H9 (cell line): ENCODE data around the gene ABHD12. TPM values are rescaled to one million over a fixed set of nuclear protein-coding genes. Genes with fewer than 3 reads are reported as not detected.
A peak's percentile ranks its signal among the peaks of the same experiment; 100 is the strongest.

Experiments used
- DNase-seq: peaks from one replicate; pipeline ENCODE4 v3.0.0-alpha.2; 2017
- H2AFZ ChIP-seq: one replicate; pipeline ENCODE4 v1.6.1; 2013; ENCODE audit warnings: mild to moderate bottlenecking, low read length, control low read depth, moderate library complexity
- H2AK5ac ChIP-seq: 2 replicates; pipeline ENCODE4 v1.6.1; 2013; ENCODE audit warnings: low read length, control low read depth, mixed read lengths; ENCODE audit not compliant: insufficient read length
- H2BK120ac ChIP-seq: one replicate; pipeline ENCODE4 v1.6.1; 2013; ENCODE audit warnings: low read depth, mild to moderate bottlenecking, low read length, control low read depth, inconsistent platforms; ENCODE audit not compliant: poor library complexity, severe bottlenecking
- H2BK12ac ChIP-seq: 2 replicates; pipeline ENCODE4 v1.6.1; 2013; ENCODE audit warnings: low read length, control low read depth, mixed read lengths, low read depth; ENCODE audit not compliant: insufficient read length
- H2BK15ac ChIP-seq: 2 replicates; pipeline ENCODE4 v1.6.1; 2013; ENCODE audit warnings: low read depth, low read length, control low read depth
- H2BK20ac ChIP-seq: one replicate; pipeline ENCODE4 v1.6.1; 2013; ENCODE audit warnings: low read depth, mild to moderate bottlenecking, low read length, control low read depth, inconsistent platforms; ENCODE audit not compliant: poor library complexity, severe bottlenecking
- H2BK5ac ChIP-seq: 2 replicates; pipeline ENCODE4 v1.6.1; 2013; ENCODE audit warnings: low read length, control low read depth, mixed read lengths; ENCODE audit not compliant: insufficient read length
- H3K14ac ChIP-seq: 2 replicates; pipeline ENCODE4 v1.6.1; 2013; ENCODE audit warnings: low read length, control low read depth; ENCODE audit not compliant: insufficient read depth
- H3K18ac ChIP-seq: 2 replicates; pipeline ENCODE4 v1.6.1; 2013; ENCODE audit warnings: low read depth, mild to moderate bottlenecking, mixed read lengths, low read length, control low read depth; ENCODE audit not compliant: insufficient read length
- H3K23ac ChIP-seq: 2 replicates; pipeline ENCODE4 v1.6.1; 2013; ENCODE audit warnings: low read length, control low read depth, mixed read lengths, low read depth; ENCODE audit not compliant: insufficient read length
- H3K23me2 ChIP-seq: 2 replicates; pipeline ENCODE4 v1.6.1; 2013; ENCODE audit warnings: low read depth, mild to moderate bottlenecking, mixed read lengths, low read length, control low read depth; ENCODE audit not compliant: insufficient read length, poor library complexity, severe bottlenecking
- H3K27ac ChIP-seq: 2 replicates; pipeline ENCODE4 v1.5.1; 2013; ENCODE audit warnings: low read length, control low read depth, mixed read lengths, low read depth; ENCODE audit not compliant: insufficient read length
- H3K27me3 ChIP-seq: 2 replicates; pipeline ENCODE4 v1.6.1; 2013; ENCODE audit warnings: low read length, control low read depth, inconsistent platforms; ENCODE audit not compliant: insufficient read depth
- H3K4ac ChIP-seq: 2 replicates; pipeline ENCODE4 v1.6.1; 2013; ENCODE audit warnings: low read depth, mild to moderate bottlenecking, control low read depth, inconsistent platforms, low read length, moderate library complexity
- H3K4me1 ChIP-seq: 2 replicates; pipeline ENCODE4 v1.6.1; 2013; ENCODE audit warnings: low read length, control low read depth, inconsistent platforms; ENCODE audit not compliant: insufficient read depth
- H3K4me2 ChIP-seq: 2 replicates; pipeline ENCODE4 v1.6.1; 2013; ENCODE audit warnings: low read length, control low read depth, mixed read lengths; ENCODE audit not compliant: insufficient read length, insufficient read depth
- H3K56ac ChIP-seq: 2 replicates; pipeline ENCODE4 v1.6.1; 2013; ENCODE audit warnings: low read depth, mild to moderate bottlenecking, mixed read lengths, low read length, control low read depth; ENCODE audit not compliant: insufficient read length
- H3K79me1 ChIP-seq: 2 replicates; pipeline ENCODE4 v1.6.1; 2013; ENCODE audit warnings: low read depth, mild to moderate bottlenecking, moderate library complexity, low read length, control low read depth, inconsistent platforms; ENCODE audit not compliant: insufficient read depth, poor library complexity, severe bottlenecking
- H3K79me2 ChIP-seq: 2 replicates; pipeline ENCODE4 v1.6.1; 2013; ENCODE audit warnings: low read length, control low read depth, inconsistent platforms; ENCODE audit not compliant: insufficient read depth
- H3K9ac ChIP-seq: 2 replicates; pipeline ENCODE4 v1.6.1; 2013; ENCODE audit warnings: low read length, control low read depth, mixed read lengths; ENCODE audit not compliant: insufficient read length; ENCODE audit errors: extremely low read depth
- H3K9me3 ChIP-seq: one replicate; pipeline ENCODE4 v1.6.1; 2013; ENCODE audit warnings: low read depth, low read length, inconsistent platforms; ENCODE audit not compliant: control insufficient read depth
- H3T11ph ChIP-seq: one replicate; pipeline ENCODE4 v1.6.1; 2013; ENCODE audit warnings: mild to moderate bottlenecking, low read length, control low read depth, inconsistent platforms
- H4K20me1 ChIP-seq: one replicate; pipeline ENCODE4 v1.6.1; 2013; ENCODE audit not compliant: control insufficient read depth, insufficient read length, insufficient read depth
- H4K5ac ChIP-seq: 2 replicates; pipeline ENCODE4 v1.6.1; 2013; ENCODE audit warnings: low read depth, mild to moderate bottlenecking, mixed read lengths, low read length, control low read depth; ENCODE audit not compliant: insufficient read length
- H4K8ac ChIP-seq: replicated peaks from 2 replicates; pipeline ENCODE4 v1.6.1; 2013; ENCODE audit warnings: low read length, control low read depth, mixed read lengths, low read depth; ENCODE audit not compliant: insufficient read length
- H4K91ac ChIP-seq: 2 replicates; pipeline ENCODE4 v1.6.1; 2013; ENCODE audit warnings: low read depth, mild to moderate bottlenecking, moderate library complexity, mixed read lengths, low read length, control low read depth; ENCODE audit not compliant: insufficient read length
- H3K27ac Mint-ChIP-seq, 3 experiments: 2 replicates in 2 of 3; 3 replicates in 1 of 3; pipeline ENCODE4 v1.8.0; 2020 to 2021; ENCODE audit warnings: mixed read lengths in 3 of 3, mild to moderate bottlenecking in 1 of 3, moderate library complexity in 1 of 3
- H3K27me3 Mint-ChIP-seq: 2 replicates; pipeline ENCODE4 v1.8.0; 2021; ENCODE audit warnings: low read depth, mild to moderate bottlenecking, moderate library complexity, mixed read lengths
- H3K36me3 Mint-ChIP-seq, 3 experiments: 2 replicates in 2 of 3; 3 replicates in 1 of 3; pipeline ENCODE4 v1.8.0; 2020 to 2021; ENCODE audit warnings: low read depth in 3 of 3, mixed read lengths in 3 of 3; ENCODE audit not compliant: insufficient read depth in 1 of 3
- H3K4me1 Mint-ChIP-seq, 2 experiments: 2 replicates each; pipeline ENCODE4 v1.8.0; 2020; ENCODE audit warnings: mixed read lengths in 2 of 2
- H3K4me3 Mint-ChIP-seq, 2 experiments: 2 replicates in 1 of 2; 3 replicates in 1 of 2; pipeline ENCODE4 v1.8.0; 2020 to 2021; ENCODE audit warnings: mild to moderate bottlenecking in 2 of 2, mixed read lengths in 2 of 2, moderate library complexity in 1 of 2
- H3K9me3 Mint-ChIP-seq, 2 experiments: 2 replicates in 1 of 2; 3 replicates in 1 of 2; pipeline ENCODE4 v1.8.0; 2020; ENCODE audit warnings: mild to moderate bottlenecking in 2 of 2, mixed read lengths in 2 of 2, moderate library complexity in 1 of 2
- WGBS: extraction: QIAGEN DNeasy Blood & Tissue Kit; methylation state at CpG from one replicate; pipeline ENCODE4 v1.1.7; 2013; ENCODE audit warnings: missing lambda C conversion rate, low lambda C conversion rate, mixed read lengths; ENCODE audit not compliant: insufficient read length; ENCODE audit errors: extremely low coverage; 5-methylcytosine and 5-hydroxymethylcytosine counted together
- total RNA-seq: library from RNA; stranded (reverse); gene quantifications from 2 replicates; pipeline ENCODE4 v1.2.1, GENCODE V29; 2021
- TF ChIP-seq, protein P1 (sequence below): fragments of 200-600 bp; sonication (generic); conservative IDR thresholded peaks from 3 replicates; pipeline ENCODE4 v1.8.0; 2021; ENCODE audit warnings: antibody characterized with exemption, mild to moderate bottlenecking

ABHD12 gene
- total RNA-seq, 1 experiment from 2014 or later = 54.4 TPM

DNA sequence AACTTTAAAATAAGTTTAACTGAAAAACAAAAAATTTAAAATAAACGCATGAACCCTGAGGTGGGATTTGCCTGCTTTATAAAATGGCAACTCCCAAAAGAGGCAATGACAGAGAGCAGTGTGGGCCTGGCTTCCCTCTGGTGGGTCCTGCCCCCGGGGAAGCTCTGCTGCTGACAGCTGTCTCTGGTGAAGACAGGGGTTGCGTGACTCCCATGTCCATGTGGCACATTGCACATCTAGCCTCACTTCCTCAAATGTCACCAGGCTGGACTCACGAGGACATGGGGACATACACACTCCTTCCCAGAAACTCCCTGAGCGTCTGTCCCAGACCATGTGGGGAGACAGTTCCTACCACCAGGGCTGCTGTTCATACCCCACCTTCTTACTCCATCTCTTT, 66.2 kb downstream of the ABHD12 start:
- no peak overlapping the region for H3K23ac ChIP-seq
- no peak overlapping the region for H2BK15ac ChIP-seq
- H3K27ac ChIP-seq = no peak overlapping the region
- H2BK12ac ChIP-seq = no peak overlapping the region
- no peak overlapping the region for H3T11ph ChIP-seq
- H3K4me1 ChIP-seq = peaks cover 6% of the 10 kb centered on the region
- H3K36me3 Mint-ChIP-seq = peaks cover 15 to 31% (median 24%) of the 10 kb centered on the region in 3 experiments
- H2BK20ac ChIP-seq = no peak overlapping the region
- H3K4me3 Mint-ChIP-seq = peak overlapping the region in 1 of 2 experiments; percentile 23; a peak in 2 of 5 replicates
- H2BK5ac ChIP-seq = no peak overlapping the region
- no peak overlapping the region for H2BK120ac ChIP-seq
- peaks cover 2% of the 10 kb centered on the region; the same call in 1 of the 2 replicates for H3K79me2 ChIP-seq
- no peaks in the 10 kb centered on the region for H3K9me3 ChIP-seq
- no peaks in the 10 kb centered on the region for H3K27me3 ChIP-seq
- H2AK5ac ChIP-seq = no peak overlapping the region
- DNase-seq = peak; percentile 20
- no peak overlapping the region for H3K4me2 ChIP-seq
- WGBS = no CpG with 5 or more reads among the region's 5 CpGs
- no peak overlapping the region for H4K5ac ChIP-seq
- H3K79me1 ChIP-seq = peaks cover 5% of the 10 kb centered on the region
- no peak overlapping the region for H3K4ac ChIP-seq
- H3K56ac ChIP-seq = no peak overlapping the region
- H4K20me1 ChIP-seq = no peaks in the 10 kb centered on the region
- no peaks in the 10 kb centered on the region for H3K23me2 ChIP-seq
- no peaks in the 10 kb centered on the region for H3K27me3 Mint-ChIP-seq
- H3K18ac ChIP-seq = no peak overlapping the region
- peaks cover 21 to 23% of the 10 kb centered on the region in 2 experiments for H3K4me1 Mint-ChIP-seq
- H4K8ac ChIP-seq = no peak overlapping the region
- peak overlapping the region in 2 of 3 experiments; percentile 44 to 79; a peak in 2 of 7 replicates for H3K27ac Mint-ChIP-seq
- H2AFZ ChIP-seq = no peak overlapping the region
- H4K91ac ChIP-seq = no peak overlapping the region
- H3K9me3 Mint-ChIP-seq = peaks cover 2 to 3% of the 10 kb centered on the region in 2 experiments; a peak in 4 of 5 replicates
- no peak overlapping the region for H3K14ac ChIP-seq
- TF ChIP-seq, protein P1, sequence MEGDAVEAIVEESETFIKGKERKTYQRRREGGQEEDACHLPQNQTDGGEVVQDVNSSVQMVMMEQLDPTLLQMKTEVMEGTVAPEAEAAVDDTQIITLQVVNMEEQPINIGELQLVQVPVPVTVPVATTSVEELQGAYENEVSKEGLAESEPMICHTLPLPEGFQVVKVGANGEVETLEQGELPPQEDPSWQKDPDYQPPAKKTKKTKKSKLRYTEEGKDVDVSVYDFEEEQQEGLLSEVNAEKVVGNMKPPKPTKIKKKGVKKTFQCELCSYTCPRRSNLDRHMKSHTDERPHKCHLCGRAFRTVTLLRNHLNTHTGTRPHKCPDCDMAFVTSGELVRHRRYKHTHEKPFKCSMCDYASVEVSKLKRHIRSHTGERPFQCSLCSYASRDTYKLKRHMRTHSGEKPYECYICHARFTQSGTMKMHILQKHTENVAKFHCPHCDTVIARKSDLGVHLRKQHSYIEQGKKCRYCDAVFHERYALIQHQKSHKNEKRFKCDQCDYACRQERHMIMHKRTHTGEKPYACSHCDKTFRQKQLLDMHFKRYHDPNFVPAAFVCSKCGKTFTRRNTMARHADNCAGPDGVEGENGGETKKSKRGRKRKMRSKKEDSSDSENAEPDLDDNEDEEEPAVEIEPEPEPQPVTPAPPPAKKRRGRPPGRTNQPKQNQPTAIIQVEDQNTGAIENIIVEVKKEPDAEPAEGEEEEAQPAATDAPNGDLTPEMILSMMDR = no peak
- H3K9ac ChIP-seq = no peak overlapping the region
